NCI-H2171 (cell line): Measurements from ENCODE around the gene HEPACAM.

Experiments
- DNase-seq: peaks from one replicate; lab custom pipeline; 2025; lab: John Stamatoyannopoulos, UW

HEPACAM gene

GRCh38 chr11:124943254-124943616, 7.4 kb upstream of the HEPACAM start:
- DNase-seq = no peak

- no peak for DNase-seq
Measured at GRCh38 chr11:124942466-124943253, 6.8 kb upstream of the HEPACAM start.

DNA sequence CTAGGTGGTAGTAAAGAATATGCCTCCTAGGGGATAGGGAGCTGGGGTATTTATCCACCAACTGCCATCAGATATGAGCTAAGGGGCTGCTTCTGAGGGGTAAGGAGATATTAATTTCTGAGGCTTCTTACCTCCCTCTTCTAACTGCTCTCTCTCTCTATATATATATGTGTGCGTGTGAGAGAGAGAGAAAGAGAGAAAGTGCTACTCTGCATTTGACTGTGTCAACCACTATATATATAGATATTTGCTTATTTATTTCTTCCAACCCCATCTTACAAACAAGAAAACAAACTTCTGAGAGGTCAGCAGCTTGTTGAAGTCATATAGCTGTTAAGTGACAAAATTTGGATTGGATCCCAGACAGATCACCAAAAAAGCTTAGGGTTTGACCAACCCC, 5.9 kb upstream of the HEPACAM start:
- no peak for DNase-seq

GRCh38 chr11:124938970-124939369, 3.1 kb upstream of the HEPACAM start:
- DNase-seq = no peak

GRCh38 chr11:124938206-124938765, 2.4 kb upstream of the HEPACAM start:
- no peak for DNase-seq

DNA sequence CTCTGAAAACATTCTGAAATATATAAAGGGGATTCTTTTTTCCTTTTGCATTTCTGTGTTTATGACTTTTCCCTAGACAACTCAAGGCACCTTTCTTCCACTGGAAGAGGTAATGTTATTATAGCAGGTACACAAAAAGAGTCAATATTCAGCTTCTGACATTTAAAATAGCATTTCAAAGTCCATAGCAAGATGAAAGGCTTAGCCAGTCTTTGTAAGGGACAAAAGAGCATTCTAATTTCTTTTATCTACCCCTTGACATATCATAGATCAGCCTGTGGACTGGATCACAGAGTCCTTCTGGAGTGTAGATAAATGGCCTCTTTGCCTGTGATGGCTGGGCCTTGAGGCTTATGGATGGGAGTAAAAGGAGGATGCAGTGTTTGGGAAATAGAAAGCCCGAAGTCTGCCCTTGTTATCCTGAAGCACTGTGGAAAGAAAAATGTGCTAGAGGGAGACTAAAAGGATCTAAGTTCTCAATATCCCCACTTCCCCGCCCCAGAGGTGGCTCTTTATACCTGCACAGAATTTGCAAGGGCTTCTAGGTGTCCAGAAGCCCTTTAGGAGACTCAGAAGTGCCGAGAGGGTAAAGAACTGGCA, 1.6 kb upstream of the HEPACAM start:
- DNase-seq = no peak

DNA sequence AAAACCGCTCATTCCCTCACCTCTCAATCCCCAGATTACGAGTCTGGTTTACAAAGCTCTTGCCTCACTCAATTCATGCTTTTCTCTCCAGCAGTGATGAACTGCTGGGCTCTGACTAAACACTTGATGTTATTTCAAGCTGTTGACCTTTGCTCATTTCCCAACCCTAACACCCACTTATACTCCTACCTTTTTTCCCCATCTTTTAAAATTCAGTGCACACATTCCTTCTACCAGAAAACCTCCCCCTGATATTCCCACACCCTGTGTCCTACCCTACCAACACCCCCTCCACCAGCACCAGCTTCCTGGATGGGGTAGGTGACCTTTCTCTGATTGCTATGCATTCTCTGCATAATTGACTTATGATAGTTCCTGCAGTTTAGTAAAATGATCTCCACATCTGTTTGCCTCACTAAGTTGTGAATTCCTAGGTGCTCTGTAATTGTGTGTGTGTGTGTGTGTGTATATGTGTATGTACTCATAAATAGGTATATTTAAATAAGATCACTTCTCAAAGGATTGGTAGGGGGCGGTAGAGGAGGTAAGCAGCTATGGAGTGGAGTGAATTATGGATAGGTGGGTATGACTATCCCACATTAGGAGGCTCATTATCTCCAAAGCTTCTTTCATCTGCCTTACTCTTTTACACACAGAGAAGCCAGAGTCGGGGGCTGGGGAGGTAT, 842 bp downstream of the HEPACAM start:
- no peak for DNase-seq

DNA sequence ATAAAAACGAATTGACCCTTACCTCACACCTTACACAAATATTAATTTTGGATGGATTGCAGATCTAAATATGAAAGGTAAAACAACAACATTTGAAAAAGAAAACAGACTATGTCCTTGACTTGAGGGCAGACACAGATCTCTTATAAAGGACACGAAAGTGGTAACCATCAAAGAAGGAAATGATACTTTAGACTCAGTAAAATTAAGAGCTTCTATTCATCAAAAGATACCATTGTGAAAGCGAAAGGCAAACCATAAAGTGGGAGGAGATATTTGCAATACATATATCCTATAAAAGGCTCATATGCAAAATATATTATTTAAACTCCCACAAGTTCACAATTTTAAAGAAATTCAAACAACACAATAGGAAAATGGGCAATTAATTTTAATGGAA, 5.0 kb downstream of the HEPACAM start:
- DNase-seq = no peak

DNA sequence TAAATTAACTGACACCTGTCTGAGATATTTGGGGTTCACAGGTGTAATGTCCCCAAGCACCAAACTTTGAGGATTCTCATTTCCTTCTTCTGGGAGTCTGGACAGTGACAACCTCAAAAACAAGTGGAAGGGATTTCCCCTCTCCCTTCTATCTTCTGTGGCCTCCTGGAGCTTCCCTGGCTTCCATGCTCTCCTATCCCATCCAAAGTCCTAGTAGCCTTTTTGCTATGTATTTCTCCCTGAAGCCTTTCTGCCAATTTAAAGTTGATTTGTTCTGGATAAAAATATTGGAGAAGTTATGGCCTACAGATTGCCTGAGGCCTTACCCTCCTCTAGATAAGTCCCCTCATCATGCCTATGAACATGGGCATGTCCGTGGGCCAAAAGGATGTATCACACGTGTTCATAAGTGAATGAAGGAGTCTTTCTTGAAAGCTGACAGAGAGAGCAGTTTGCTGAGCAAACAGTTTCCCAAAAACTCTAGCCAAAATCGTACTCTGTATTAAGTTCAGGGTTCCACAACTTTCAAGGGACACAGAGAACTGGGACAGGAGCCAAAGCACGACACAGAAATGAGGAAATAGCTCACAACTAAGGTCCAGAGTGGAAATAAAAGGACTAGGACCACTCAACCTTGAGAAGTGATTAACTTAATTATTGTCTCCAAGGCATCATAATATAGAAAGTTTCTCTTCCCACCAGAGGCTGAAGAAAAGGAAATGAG, 6.7 kb downstream of the HEPACAM start:
- DNase-seq = no peak

DNA sequence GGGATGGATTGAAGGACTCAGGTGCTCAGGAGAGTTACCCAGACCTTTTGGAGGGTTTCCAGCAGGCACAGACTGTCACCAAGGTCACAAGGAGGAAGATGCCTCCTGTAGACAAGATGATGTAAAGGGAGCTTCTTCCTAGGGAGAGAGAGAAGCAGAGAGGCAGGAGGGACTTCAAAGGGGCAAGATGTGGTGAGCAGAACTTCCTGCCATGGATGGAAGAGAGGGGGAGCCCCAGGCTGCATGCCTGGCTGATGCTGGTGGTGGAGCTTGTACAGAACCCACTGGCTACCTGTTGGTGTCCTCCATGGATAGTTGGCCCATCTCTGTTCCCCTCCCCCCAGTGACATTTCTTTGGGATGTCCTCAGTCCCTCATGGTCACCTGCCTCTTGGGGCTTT, 12.6 kb downstream of the HEPACAM start:
- DNase-seq = no peak

DNA sequence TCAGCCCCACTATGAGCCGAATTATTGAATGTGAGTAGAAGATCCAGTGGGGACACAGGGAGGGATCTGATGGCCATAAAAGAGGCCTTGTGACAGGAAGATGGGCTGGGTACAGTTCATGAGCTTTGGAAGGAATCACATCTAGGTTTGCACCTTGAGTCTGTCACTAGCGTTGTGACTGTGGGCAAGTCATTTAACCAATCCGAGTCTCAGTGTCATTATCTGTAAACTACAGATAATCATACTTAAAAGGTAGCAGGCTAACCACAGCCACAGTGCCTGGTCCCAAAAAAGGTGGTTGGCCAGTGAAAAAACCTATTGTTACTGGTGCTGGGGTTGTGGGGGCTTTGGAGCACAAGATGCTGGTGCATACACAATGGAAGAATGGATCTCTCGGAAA, 13.0 kb downstream of the HEPACAM start:
- no peak for DNase-seq

GRCh38 chr11:124920870-124921609, 14.8 kb downstream of the HEPACAM start:
- peak; percentile 53 for DNase-seq

GRCh38 chr11:124920356-124920755, 15.5 kb downstream of the HEPACAM start:
- DNase-seq = peak; percentile 19

DNA sequence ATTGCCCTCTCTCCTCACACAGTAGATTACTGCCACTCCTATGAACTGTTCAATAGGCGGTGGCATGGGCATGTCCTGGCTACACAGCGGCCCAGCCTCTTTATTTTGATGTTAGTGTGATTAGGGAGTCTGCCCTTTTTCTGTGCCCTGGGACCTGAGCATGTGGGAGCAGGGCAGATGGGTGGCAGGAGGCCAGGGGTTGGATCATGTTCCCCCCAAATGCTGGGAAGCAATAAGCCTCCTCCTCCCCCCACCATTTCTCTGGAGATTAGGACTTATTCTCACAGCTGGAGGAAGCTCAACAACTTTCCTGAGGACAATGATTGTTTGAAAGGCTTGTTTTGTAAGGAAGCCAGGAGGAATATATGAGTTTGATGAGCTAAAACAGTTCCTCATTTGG, 15.9 kb downstream of the HEPACAM start:
- peak; percentile 73 for DNase-seq

DNA sequence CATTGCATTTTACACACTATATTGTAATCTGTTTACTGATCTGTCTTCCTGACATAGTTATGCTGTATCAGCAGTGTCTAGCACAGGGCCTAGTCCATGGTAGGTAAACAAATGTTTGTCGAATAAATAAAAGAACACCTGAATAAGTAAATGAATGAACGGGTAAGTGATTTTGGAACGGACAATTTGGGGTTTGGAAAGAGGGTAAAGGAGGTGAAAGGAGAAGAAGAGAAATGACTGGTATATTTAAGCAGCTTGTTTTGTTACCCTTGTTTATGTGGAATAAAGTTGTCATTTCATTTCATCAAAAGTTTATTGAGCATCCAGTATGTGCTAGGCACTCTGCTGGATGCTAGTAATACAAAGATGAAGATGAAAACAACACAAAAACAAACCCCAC, 16.9 kb downstream of the HEPACAM start, which contains the start of gene HEPN1:
Gene HEPN1 (plus strand): TSS at position 301 of the 400 bp plus-strand sequence.
- no peak for DNase-seq

DNA sequence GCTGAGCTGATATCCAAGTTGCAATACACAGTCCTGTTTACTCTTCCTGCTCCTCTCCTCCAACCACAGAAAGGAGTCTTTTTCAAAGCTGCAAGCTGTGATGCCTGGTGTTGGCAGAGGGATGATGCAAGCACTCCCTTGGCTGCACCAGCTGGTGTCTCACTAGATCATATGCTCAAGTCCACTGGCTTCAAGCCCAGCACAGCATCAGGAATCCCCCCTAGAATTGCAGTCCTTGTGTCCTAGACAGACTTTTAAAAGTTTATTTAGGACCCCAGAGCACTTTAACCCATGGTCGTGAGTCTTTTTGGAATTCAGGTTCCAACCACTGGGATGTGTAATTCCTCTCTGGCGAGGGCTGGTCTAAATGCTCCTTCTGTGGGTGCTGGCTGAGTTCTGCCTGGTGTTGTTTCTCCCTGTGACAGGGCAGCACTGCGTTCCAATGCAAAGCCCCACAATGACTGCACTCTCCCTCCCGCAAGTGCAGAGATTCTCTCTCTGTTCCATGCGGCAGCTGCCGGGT, 18.7 kb downstream of the HEPACAM start:
- peak; percentile 56 for DNase-seq

DNA sequence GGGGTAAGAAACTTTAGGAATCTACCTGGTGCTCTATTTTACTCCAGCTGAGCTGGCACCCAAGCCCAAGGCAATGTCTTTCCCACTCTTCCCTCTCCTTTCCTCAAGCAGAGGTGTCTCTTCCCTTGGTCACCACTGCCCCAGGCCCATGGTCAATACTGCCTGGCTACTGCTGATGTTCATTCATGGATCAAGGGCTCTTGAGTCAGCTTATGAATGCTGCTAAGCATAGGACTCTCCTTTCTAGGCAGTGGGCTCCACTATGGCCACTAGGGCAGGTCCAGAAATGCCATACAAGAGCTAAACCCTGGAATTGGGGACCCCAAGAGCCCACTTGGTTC, 19.5 kb downstream of the HEPACAM start:
- no peak for DNase-seq

- DNase-seq = no peak
Measured at GRCh38 chr11:124915541-124916369, 20.1 kb downstream of the HEPACAM start.

- DNase-seq = no peak
Measured at GRCh38 chr11:124902616-124903015, 33.2 kb downstream of the HEPACAM start.

- DNase-seq = no peak
Measured at GRCh38 chr11:124900464-124900863, 35.4 kb downstream of the HEPACAM start.
